Measurements from ENCODE around the gene ZNF549. TPM values are rescaled to one million over a fixed set of nuclear protein-coding genes. Genes with fewer than 3 reads are reported as not detected.

Gene ZNF549
- total and polyA plus RNA-seq, 7 experiments from 2014 or later = 6.1 to 24.8 (median 11.3) TPM

- intact Hi-C loops (cut with micrococcal nuclease) = loop anchor here (1.0 to 2.0 kb wide), 14 partner anchors 19 to 443 kb away; partner anchors contain the start of genes ZNF134 (in 2 of the 2), ZNF416 (in 2 of the 2), ZNF419 (in 2 of the 2) and ZNF549 (in 2 of the 2)
- peaks cover 16 to 19% of the 10 kb centered on the region in 2 donors for H3K4me1 ChIP-seq (ENCODE audit: control insufficient read depth in 2 of 2, insufficient read depth in 2 of 2, low read length in 2 of 2)
- ChIA-PET POLR2A (interaction anchor here (0.8 to 1.5 kb wide), 4 partner anchors 32 to 443 kb away, joined by 3 to 4 read pairs (median 4); partner anchors contain the start of genes ZNF549 and ZNF606), CTCF (no interaction called here)
- H3K27ac ChIP-seq (ENCODE audit: low read depth, low read length) = peak within 1 kb of the TSS; percentile 82
- peak within 1 kb of the TSS; percentile 89 for H3K4me3 ChIP-seq (ENCODE audit: low read length)
- peak within 1 kb of the TSS; percentile 81 to 96 (median 91) for H3K27ac Mint-ChIP-seq
- peaks cover 9 to 85% (median 40%) of the 10 kb centered on the region in 11 donors for H3K9me3 Mint-ChIP-seq
- H3K9me3 ChIP-seq (ENCODE audit: control insufficient read depth in 2 of 3, low read length in 3 of 3) = peaks cover 0 to 26% (median 6%) of the 10 kb centered on the region in 3 experiments
- DNase-seq = peak; percentile 71 to 85 (median 84)
- H3K36me3 Mint-ChIP-seq = peaks cover 27 to 56% (median 43%) of the 10 kb centered on the region in 5 donors
- H3K4me3 Mint-ChIP-seq = peak within 1 kb of the TSS; percentile 87 to 99 (median 98)
- H3K4me1 Mint-ChIP-seq = peaks cover 21 to 45% (median 33%) of the 10 kb centered on the region in 7 donors
- H3K27me3 Mint-ChIP-seq = peaks cover 0 to 16% (median 4%) of the 10 kb centered on the region in 5 donors
- ATAC-seq = peak; percentile 99
- peaks cover 0 to 27% (median 18%) of the 10 kb centered on the region in 3 experiments for H3K36me3 ChIP-seq (ENCODE audit: control insufficient read depth in 2 of 3, insufficient read depth in 3 of 3, low read length in 3 of 3)
- no peaks in the 10 kb centered on the region for H3K27me3 ChIP-seq (ENCODE audit: control insufficient read depth in 2 of 2, insufficient read depth in 2 of 2, low read length in 2 of 2)
Measured at GRCh38 chr19:57559404-57560025, 32.4 kb downstream of the ZNF549 start, which contains the start of gene ZNF550. Gene ZNF550 (minus strand): TSS chr19:57559863. CDS start chr19:57559682, 181 bp downstream.

GRCh38 chr19:57560049-57560491, 32.9 kb downstream of the ZNF549 start:
- Mint-ChIP-seq H3K4me3 (peak overlapping the region; percentile 87 to 99 (median 98)), H3K27ac (peak overlapping the region; percentile 81 to 96 (median 91)), H3K9me3 (peaks cover 9 to 85% (median 38%) of the 10 kb centered on the region in 11 donors), H3K4me1 (peaks cover 21 to 45% (median 33%) of the 10 kb centered on the region in 7 donors), H3K27me3 (peaks cover 0 to 16% (median 4%) of the 10 kb centered on the region in 5 donors), H3K36me3 (peaks cover 24 to 51% (median 37%) of the 10 kb centered on the region in 5 donors)
- peak overlapping the region; percentile 89 for H3K4me3 ChIP-seq (ENCODE audit: low read length)
- peaks cover 0 to 27% (median 2%) of the 10 kb centered on the region in 3 experiments for H3K9me3 ChIP-seq (ENCODE audit: control insufficient read depth in 2 of 3, low read length in 3 of 3)
- no peaks in the 10 kb centered on the region for H3K27me3 ChIP-seq (ENCODE audit: control insufficient read depth in 2 of 2, insufficient read depth in 2 of 2, low read length in 2 of 2)
- peaks cover 0 to 21% (median 12%) of the 10 kb centered on the region in 3 experiments for H3K36me3 ChIP-seq (ENCODE audit: control insufficient read depth in 2 of 3, insufficient read depth in 3 of 3, low read length in 3 of 3)
- POLR2A ChIA-PET = interaction anchor here (1.5 kb wide), 1 partner anchor 443 kb away, joined by 3 read pairs; the partner anchor contains the start of gene ZNF606
- CTCF ChIA-PET = no interaction called here
- DNase-seq (no peak), ATAC-seq (no peak)
- intact Hi-C loops (cut with micrococcal nuclease) = no loop called here
- peaks cover 16 to 19% of the 10 kb centered on the region in 2 donors for H3K4me1 ChIP-seq (ENCODE audit: control insufficient read depth in 2 of 2, insufficient read depth in 2 of 2, low read length in 2 of 2)
- peak overlapping the region; percentile 82 for H3K27ac ChIP-seq (ENCODE audit: low read depth, low read length)

- Mint-ChIP-seq H3K9me3 (peaks cover 14 to 89% (median 52%) of the 10 kb centered on the region in 11 donors), H3K27ac (no peak overlapping the region), H3K4me1 (peaks cover 9 to 24% (median 19%) of the 10 kb centered on the region in 7 donors), H3K27me3 (peaks cover 0 to 16% (median 4%) of the 10 kb centered on the region in 5 donors), H3K4me3 (no peak overlapping the region), H3K36me3 (peaks cover 9 to 33% (median 28%) of the 10 kb centered on the region in 5 donors)
- ChIA-PET POLR2A (no interaction called here), CTCF (no interaction called here)
- Histone ChIP-seq H3K4me1 (ENCODE audit: control insufficient read depth in 2 of 2, insufficient read depth in 2 of 2, low read length in 2 of 2) (peaks cover 10 to 11% of the 10 kb centered on the region in 2 donors), H3K4me3 (ENCODE audit: low read length) (no peak overlapping the region), H3K36me3 (ENCODE audit: control insufficient read depth in 2 of 3, insufficient read depth in 3 of 3, low read length in 3 of 3) (peaks cover 0 to 6% (median 0%) of the 10 kb centered on the region in 3 experiments), H3K27ac (ENCODE audit: low read depth, low read length) (no peak overlapping the region), H3K27me3 (ENCODE audit: control insufficient read depth in 2 of 2, insufficient read depth in 2 of 2, low read length in 2 of 2) (no peaks in the 10 kb centered on the region), H3K9me3 (ENCODE audit: control insufficient read depth in 2 of 3, low read length in 3 of 3) (peaks cover 10 to 50% (median 15%) of the 10 kb centered on the region in 3 experiments)
- ATAC-seq (no peak), DNase-seq (no peak)
- intact Hi-C loops (cut with micrococcal nuclease) = no loop called here
Measured at GRCh38 chr19:57563547-57563946, 36.4 kb downstream of the ZNF549 start.

- DNase-seq (no peak), ATAC-seq (no peak)
- Mint-ChIP-seq H3K9me3 (peaks cover 20 to 100% (median 59%) of the 10 kb centered on the region in 11 donors), H3K4me3 (no peak overlapping the region), H3K27me3 (peaks cover 0 to 8% (median 4%) of the 10 kb centered on the region in 5 donors), H3K4me1 (no peaks in the 10 kb centered on the region), H3K27ac (no peak overlapping the region), H3K36me3 (peaks cover 5 to 28% (median 26%) of the 10 kb centered on the region in 5 donors)
- peaks cover 0 to 6% (median 0%) of the 10 kb centered on the region in 3 experiments for H3K36me3 ChIP-seq (ENCODE audit: control insufficient read depth in 2 of 3, insufficient read depth in 3 of 3, low read length in 3 of 3)
- intact Hi-C loops (cut with micrococcal nuclease) = no loop called here
- H3K27me3 ChIP-seq (ENCODE audit: control insufficient read depth in 2 of 2, insufficient read depth in 2 of 2, low read length in 2 of 2) = no peaks in the 10 kb centered on the region
- H3K27ac ChIP-seq (ENCODE audit: low read depth, low read length) = no peak overlapping the region
- POLR2A ChIA-PET = interaction anchor here (0.7 kb wide), 1 partner anchor 12 kb away, joined by 3 read pairs; the partner anchor contains the start of gene ZNF416
- peaks cover 19 to 81% (median 35%) of the 10 kb centered on the region in 3 experiments for H3K9me3 ChIP-seq (ENCODE audit: control insufficient read depth in 2 of 3, low read length in 3 of 3)
- CTCF ChIA-PET = no interaction called here
- H3K4me1 ChIP-seq (ENCODE audit: control insufficient read depth in 2 of 2, insufficient read depth in 2 of 2, low read length in 2 of 2) = no peaks in the 10 kb centered on the region
- H3K4me3 ChIP-seq (ENCODE audit: low read length) = no peak overlapping the region
Measured at GRCh38 chr19:57566396-57567265, 39.5 kb downstream of the ZNF549 start.

GRCh38 chr19:57570707-57571106, 43.6 kb downstream of the ZNF549 start:
- H3K27ac Mint-ChIP-seq = no peak overlapping the region
- peaks cover 0 to 2% (median 0%) of the 10 kb centered on the region in 7 donors for H3K4me1 Mint-ChIP-seq
- Histone ChIP-seq H3K4me3 (ENCODE audit: low read length) (no peak overlapping the region), H3K27me3 (ENCODE audit: control insufficient read depth in 2 of 2, insufficient read depth in 2 of 2, low read length in 2 of 2) (no peaks in the 10 kb centered on the region), H3K27ac (ENCODE audit: low read depth, low read length) (no peak overlapping the region), H3K4me1 (ENCODE audit: control insufficient read depth in 2 of 2, insufficient read depth in 2 of 2, low read length in 2 of 2) (no peaks in the 10 kb centered on the region), H3K9me3 (ENCODE audit: control insufficient read depth in 2 of 3, low read length in 3 of 3) (peaks cover 32 to 98% (median 71%) of the 10 kb centered on the region in 3 experiments), H3K36me3 (ENCODE audit: control insufficient read depth in 2 of 3, insufficient read depth in 3 of 3, low read length in 3 of 3) (peaks cover 16 to 47% (median 33%) of the 10 kb centered on the region in 3 experiments)
- DNase-seq = no peak
- no peak for ATAC-seq
- no peaks in the 10 kb centered on the region for H3K27me3 Mint-ChIP-seq
- POLR2A ChIA-PET = interaction anchor here (1.0 kb wide), 1 partner anchor 9 kb away, joined by 3 read pairs; no protein-coding TSS in a partner anchor
- CTCF ChIA-PET = no interaction called here
- peaks cover 40 to 61% (median 47%) of the 10 kb centered on the region in 5 donors for H3K36me3 Mint-ChIP-seq
- H3K9me3 Mint-ChIP-seq = peaks cover 12 to 100% (median 72%) of the 10 kb centered on the region in 11 donors
- intact Hi-C loops (cut with micrococcal nuclease) = loop anchor here (10.0 kb wide), 3 partner anchors 244 to 1256 kb away; partner anchors contain the start of genes ZNF329 (in 1 of the 2), ZNF552 (in 1 of the 2) and ZSCAN5A (in 1 of the 2)
- H3K4me3 Mint-ChIP-seq = no peak overlapping the region

Data from naive thymus-derived CD4-positive, alpha-beta T cell (primary cell).